OCI-M2 (cell line): Measurements from ENCODE around the gene EPB41L3.

Experiments used
- DNase-seq: peaks from one replicate; lab custom pipeline; 2025; ENCODE audit not compliant: unreplicated experiment; lab: John Stamatoyannopoulos, UW

Gene EPB41L3

DNA sequence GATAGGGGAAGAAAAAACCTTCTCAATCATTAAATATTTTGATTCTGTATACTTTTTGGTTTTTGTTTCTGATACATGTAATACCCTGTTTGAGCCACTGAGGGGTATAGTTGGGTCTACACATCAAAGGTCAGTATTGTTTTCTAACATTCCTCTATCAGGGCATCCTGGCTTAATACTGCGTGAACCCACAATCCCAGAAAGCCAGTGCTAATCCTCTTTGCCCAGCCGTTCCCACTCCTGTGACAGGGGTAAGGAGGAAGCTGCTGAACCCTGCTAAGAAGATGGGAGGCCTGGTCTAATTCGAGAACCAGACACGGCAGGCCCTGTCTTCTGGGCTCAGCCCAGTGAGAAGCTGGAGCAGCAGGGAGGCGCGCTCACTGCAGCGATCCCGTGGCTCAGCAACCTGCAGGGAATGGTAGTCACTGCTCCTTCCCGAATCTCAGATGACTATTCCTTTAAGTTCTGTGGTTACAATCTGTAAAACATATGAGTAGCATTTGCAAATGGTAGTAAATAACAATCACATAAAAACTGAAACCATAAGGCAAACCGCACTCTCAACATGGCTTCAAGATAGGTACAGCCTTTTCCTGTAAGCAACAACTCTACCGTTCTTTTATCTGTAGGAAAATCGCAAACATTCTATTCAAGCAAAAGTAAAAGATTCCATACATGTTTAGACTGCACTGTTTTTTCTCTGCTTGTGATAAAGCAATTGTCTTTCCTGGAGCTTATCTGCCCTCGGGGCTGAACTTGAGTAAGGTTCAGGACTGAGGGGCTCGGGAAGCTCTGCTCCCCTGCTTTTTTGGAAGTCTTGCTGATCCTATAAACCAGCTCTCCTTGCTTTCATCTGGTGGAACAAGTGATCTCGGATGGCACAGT lies 87.0 kb downstream of the EPB41L3 start:
- DNase-seq: no peak

DNA sequence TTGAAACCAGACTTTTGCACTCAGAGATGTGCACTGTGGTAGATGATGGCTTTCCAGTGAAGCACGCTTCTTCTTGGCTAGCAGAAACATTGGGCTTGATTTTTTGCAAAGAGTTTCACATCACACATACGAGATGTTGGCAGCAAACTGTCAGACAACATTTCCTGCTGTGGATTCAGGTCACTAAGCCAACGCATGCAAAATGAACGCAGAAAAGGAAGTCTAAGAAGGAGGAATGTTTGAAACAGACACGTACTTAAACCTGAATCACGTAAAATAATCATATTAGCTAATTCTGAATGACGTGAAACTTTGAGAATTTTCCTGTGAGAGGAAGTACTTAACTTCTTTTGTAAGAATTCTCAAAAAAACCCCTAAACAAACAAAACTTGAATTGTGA lies 88.1 kb downstream of the EPB41L3 start:
- no peak for DNase-seq

DNA sequence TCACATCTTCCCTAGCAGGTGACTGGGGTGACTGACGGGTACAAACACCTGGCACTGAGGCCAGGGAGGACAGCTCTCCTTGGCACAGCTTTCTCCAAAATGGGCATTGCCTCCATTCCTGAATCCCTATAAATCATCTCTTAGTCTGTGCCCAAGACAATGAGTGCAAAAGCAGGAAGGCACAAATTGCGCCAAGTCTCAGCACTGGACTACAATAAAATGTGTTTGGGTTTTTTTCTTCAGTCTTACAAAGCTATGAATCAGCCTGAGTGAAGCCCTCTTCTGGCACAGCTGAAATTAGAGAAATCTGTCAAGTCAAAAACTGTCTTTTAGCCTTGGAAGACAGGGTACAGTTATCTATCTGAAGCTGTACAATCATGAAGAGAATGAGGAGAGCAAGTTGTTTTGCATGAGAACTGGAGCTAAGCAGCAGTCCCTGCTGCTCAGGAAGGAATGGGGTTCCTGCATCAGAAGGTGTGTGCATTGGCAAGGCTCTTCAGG lies 90.8 kb downstream of the EPB41L3 start:
- no peak for DNase-seq

DNA sequence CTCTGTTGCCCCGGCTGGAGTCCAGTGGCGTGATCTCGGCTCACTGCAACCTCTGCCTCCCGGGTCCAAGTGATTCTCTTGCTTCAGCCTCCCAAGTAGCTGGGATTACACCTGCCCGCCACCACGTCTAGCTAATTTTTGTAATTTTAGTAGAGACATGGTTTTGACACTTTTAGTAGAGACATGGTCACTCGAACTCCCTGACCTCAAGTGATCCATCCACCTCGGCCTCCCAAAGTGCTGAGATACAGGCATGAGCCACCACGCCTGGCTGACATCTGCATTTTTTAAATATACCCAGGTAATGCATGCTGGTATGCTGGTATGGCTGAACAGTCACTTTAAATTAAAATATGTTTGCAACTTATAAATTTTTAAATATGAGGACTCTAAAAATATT lies 91.9 kb downstream of the EPB41L3 start:
- no peak for DNase-seq

DNA sequence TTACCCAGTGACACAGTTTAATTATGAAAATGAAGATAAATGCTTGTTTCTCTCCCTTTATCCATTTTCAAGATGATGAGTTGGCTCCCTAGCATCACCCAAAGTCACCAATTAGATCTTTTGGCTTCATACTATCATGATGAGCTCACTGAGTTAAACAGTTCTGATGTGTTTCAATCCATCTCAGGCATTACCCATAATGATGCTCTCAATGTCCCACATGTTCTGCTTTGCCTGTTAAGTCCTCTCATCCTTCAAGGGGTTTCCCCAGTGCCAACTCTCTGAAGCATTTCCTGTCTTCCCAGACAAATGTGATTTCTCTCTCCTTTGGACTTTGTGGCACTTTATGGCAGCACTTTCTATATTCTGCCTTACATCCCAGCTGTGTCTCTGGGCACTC lies 92.6 kb downstream of the EPB41L3 start:
- DNase-seq: no peak

DNA sequence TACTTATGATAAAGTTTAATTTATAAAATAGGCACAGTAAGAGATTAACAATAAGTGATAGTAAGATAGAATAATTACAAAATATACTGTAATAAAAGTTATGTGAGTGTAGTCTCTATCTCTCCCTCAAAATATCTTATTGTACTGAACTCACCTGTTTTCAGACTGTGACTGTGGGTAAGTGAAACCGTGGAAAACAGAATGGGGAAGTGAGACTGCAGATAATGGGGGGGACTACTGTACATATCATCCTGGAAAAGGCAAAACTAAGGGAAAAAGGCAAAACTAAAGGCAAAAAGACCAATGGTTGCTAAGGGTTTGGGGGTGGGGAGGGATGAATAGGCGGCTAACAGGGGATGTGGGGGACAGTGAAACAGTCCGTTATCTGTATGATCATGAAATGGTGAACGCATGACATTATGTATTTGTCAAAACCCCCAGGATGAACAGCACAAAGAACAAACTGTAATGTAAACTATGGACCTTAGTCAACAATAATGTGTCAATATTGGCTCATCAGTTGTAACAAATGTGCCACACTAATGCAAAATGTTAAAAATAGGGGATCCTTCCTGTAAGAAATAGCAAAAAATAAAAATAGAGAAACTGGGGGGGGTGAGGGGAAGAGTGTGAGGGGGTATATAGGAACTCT lies 93.8 kb downstream of the EPB41L3 start:
- DNase-seq: no peak

DNA sequence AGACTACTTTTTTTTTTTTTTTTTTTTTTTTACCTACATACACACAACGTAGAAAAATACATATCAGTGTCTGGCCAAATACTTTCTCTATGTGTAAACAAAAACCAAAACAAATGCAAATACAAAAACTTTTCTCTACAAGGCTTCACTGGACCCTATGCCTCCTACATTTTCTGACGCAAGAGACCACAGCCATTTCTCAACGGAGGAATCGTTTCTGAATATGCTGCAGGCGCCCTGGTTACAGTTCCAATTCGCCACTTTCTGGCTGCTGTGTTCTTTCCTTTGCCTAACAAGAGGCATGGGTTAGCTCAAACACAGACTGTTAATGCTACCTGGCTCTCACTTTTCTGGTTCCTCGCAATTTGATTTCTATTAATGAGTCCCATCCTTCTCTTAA lies 96.4 kb downstream of the EPB41L3 start:
- no peak for DNase-seq

DNA sequence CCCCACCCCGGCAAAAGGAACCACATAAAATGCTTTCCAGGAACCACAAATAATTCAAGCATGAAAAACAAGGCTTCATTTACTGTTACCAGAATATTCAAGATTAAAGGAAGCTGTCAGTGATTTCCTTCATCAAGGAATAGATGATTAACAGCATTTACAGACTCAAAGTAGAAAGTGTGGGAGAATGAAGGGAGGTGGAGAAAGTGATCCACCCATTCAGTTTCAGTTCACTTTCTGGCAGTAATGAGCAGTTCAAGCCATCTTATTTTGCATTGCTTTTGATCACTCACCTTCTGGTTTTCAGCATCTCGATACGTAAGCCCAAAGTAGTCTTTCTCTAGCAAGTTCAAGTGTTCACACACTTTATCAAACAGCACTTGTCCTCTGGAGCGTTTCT lies 99.0 kb downstream of the EPB41L3 start:
- DNase-seq: no peak

DNA sequence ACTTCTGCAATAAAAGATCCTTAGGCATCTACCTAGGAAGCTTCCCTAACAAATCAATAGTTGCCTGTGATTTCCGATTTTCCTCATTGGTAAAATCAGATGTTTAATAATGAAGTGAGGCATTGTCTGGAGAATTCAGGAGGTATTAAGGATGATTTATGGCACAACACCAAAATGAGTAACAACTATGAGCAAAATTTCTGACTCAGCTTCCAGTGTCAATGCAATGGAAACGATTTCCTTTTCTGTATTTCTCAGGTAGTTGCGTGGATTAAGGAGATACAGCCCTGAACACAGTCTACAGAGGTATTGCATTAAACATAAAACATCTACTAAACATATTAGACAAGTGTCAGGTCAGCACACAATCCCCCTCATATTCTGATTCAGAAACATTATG lies 99.5 kb downstream of the EPB41L3 start:
- DNase-seq: no peak

DNA sequence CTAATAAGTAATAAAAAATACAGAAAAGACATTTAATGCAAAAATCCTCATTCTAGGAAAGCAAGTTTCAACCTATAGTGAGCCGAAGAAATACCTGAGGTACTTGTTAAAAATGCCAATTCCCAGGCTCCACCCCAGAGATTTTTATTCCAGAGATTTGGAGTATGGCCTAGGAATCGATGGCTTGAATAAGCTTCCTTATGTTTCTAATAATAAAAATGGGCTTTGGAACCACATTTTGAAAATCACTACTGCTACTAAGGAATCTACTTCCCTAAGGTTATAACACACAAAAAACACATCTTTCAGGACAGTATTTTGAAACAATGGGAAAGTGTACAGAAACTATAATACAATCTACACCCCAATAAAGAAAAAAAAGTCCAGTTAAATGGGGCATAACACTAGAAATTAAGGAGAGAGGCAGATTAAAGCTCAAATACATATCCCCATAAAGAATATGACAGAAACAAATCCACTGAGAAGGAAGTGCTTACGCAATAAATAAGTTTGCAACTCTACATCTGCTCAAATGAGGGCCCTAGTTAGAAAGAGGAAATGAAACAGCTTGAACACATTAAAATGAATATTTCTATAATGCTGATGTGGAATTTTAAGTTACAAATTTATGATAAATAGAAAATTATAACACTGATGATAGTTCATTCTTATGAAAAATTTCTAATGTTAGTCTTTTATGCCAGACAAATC lies 103.7 kb downstream of the EPB41L3 start:
- DNase-seq: no peak

DNA sequence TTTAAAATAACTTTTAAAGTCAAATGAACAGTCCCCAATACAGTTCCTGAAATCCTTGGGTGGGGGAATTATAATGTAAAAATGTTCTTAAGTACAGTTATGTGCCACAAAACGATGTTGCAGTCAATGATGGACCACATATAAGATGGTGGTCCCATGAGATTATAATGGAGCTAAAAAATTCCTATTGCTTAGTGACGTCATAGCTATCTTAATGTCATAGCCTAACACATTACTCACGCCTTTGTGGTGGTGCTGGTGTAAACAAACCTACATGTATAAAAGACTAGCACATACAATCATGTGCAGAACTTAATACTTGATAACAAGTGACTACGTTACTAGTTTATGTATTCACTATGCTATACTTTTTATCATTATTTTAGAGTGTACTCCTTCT lies 109.4 kb downstream of the EPB41L3 start:
- DNase-seq: no peak

DNA sequence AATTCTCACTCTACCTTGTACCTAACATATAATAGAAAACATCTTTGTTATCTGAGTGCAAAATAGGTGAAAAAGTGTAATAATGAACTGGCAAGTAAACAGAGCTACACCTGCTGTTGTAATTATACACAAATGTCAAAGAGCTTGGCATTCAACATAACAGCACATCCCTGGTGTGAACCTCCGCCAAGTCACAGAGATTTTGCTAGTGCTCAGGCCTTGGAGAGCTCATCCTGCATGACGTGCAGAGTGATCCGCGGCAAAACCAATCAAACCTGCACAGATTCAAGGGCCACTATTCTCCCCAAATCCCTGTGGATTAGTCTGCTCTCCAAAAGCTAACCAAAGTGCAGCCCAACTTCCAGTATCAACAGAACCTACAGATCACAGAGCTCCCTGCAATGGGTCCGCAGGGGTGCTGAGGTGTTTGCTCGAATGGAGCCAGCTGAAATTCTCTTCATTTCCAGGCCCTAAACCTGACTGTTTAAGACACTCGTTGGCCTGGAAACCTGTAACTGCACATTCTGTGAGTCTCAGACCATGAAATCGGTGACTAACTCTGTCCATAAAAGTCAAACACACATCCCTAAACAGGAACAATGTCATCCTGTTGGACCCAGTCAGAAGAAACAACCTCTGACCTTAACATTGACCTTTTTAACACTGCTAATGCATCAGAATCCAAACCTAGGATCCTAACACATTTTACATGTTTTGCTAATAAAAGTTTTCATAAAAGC lies 111.8 kb downstream of the EPB41L3 start:
- no peak for DNase-seq

DNA sequence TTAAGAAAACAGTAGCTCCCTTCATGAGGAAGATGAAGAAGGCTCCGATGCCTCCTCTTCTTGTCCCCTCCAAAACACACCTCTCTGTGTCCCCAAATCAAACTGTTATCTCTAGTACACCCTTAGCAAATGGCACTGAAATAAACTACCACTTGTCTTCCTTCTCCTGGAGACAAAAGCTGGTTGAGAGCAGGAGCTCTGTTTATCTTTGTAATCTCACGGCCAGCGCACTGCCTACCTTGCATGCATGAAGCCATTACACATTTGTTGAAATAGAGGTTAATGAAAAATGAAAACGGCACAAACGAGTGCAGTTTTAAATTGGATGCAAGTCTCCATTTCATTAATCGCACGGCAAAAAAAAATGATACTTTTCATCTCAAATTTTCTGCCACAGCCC lies 113.7 kb downstream of the EPB41L3 start:
- no peak for DNase-seq

DNA sequence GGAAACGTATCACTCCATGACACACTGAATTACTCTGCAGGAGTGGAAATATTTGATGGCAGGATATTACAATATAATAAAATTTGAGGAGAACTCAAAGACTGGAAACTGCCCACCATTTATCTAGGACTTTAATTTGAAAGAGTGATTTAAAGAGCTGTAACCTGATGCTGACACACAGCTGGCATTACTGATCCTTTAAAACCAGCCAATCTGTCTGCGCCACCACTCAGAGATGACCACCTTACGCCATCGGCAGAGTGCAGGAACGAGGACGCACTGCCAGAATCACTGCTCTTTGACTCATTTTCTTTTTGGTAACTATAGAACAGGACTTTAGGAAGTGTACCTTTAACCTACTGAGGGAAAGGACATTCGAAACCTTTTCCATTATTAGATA lies 114.1 kb downstream of the EPB41L3 start:
- DNase-seq: no peak

DNA sequence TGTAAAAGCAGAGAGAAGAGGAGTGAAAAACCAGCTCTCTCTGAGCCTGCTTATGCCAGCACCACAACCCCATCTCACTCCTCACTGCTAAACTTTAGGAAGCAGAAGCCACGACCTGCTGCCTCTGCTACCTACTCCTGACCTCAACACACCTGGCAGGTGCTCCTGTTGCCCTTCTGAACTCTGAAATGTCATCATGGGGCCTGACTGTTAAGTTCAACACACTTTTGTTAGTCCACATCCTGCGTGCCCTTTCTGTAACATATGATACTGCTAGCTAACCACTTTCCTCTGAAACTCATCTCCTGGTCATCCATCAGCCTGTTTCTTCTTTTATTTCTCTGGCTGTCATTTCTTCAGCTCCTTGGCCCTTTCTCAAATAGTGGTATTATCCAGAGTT lies 118.1 kb downstream of the EPB41L3 start:
- DNase-seq: no peak

DNA sequence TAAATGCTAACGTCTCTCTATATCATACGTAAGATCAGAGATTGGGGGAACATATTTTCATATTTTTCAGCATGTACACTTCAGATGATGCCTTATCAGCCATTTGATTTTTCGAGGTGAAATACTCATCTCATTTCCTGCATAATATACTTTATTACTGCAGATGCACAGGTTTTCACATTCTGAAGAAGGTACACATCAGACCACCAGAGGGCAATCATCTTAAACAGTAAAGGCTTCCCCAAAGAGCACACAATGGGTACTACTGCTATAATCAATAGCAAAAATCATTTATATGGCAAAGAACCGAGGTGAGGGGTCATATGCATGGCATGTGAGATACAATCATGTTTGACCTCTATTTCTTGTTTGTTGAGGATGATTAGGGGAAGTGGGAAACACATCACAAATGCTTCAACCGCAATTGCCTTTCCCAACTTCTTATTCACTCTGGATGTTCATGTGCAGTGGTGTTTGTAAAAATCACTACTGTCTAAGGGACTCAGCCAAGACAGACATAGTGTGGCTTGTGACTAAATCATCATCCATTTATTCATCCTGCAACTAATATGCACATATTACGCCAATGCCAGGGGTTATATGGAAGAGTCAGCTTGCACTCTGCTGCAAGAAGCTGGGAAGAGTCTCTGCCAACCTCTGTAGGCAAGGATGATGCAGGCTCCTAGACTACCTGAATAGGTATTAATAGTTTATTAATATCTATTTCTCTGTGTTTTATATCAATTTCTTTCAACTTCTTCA lies 118.7 kb downstream of the EPB41L3 start:
- no peak for DNase-seq

DNA sequence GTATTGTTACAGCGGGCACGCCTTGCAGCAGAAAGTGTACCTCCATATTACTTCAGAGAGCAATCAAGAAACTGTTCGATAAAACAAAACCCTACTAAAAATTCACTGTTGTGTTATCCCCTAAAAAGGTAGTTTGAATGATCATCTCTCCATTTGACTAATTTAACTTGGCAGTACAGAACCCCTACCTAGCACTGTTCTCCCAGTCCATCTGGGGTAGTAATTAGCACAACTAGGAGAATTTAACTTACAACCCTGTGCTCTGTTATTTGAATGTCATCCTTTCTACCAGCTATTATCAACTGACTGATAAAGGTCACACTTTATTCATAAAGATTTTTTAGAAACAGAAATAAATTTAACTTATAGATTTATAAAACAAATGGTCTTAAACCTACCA lies 121.2 kb downstream of the EPB41L3 start:
- DNase-seq: no peak

DNA sequence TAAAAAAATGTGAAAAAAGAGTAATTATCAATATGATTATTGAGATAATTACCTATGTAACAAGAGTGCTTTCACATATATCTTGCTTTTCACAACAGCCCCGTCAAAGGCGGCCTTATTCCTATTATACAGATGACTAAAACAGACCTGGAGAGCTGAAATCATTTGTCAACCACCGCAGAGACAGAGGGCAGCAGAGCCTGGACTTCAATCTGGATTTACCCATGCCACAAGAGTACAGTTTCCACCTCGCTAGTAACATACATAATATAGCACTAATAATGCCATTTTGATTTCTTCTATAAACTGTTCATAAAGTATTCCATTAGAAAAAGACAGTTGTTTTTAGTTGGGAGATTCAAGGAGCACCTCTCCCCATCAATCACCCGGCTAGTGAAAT lies 121.8 kb downstream of the EPB41L3 start:
- no peak for DNase-seq

DNA sequence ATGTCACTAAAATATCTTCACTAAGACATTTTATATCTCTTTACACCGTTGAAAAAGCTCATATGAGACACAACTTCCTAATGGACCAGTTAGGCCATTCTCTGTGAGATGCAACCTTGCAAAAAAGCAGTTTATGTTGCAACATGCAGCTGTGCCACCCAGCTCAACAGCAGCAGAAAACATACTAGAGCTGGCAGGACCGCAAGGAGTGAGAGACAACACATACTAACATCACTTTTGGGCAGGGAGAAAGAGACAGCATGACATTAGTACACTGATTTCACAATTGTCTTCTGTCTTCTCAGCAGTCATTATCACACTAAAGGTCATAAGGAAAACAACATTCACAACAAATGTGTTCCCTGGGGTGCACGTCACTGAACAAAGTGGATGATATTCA lies 122.9 kb downstream of the EPB41L3 start:
- no peak for DNase-seq

DNA sequence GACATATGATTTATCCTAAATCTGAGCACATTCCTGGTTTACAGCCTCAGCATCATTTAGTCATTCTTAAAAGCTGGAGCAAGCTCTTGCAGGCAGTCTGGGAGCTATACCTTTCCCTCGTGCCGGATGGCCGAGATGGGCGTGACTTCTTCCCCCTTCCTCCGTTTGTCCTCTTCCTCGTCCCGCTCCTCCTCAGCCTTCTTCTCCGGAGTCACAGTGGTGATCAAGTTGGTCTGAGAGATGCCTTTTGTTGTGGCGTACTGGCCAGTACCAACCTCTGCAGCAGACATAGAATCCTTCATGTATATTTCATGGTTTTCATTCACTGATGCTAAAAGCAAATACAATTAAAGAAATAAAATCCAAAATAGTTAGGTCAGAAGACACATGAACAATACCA lies 124.2 kb downstream of the EPB41L3 start:
- no peak for DNase-seq
